Body of pancreas (tissue), 4 donors: Measurements from ENCODE around the gene ERI3.

Source experiments
- CTCF ChIP-seq, 7 experiments: fragments of 450-650 bp in 4 of 7; fragments of 200-600 bp in 3 of 7; sonication (generic) in 3 of 7; IDR thresholded peaks; one replicate each; pipeline ENCODE4 v1.5.1; 2016 to 2019; ENCODE audit warnings: antibody characterized with exemption in 7 of 7
- POLR2A ChIP-seq, 3 donors: fragments of 450-650 bp; IDR thresholded peaks; one replicate each; pipeline ENCODE4 v1.6.1; 2016; ENCODE audit warnings: antibody characterized with exemption in 3 of 3, mild to moderate bottlenecking in 2 of 3

- TF ChIP-seq CTCF (IDR thresholded peaks at IDR 0.05) (no peak), POLR2A (IDR thresholded peaks at IDR 0.05) (no peak)
These were observed 135.8 kb downstream of the ERI3 start for GRCh38 chr1:44219301-44219626.
